SK-N-SH (cell line): Measurements from ENCODE around the gene TBL1XR1.

Source experiments
- MAX ChIP-seq: IDR thresholded peaks from 2 replicates; pipeline ENCODE4 v1.4.0; 2012; ENCODE audit warnings: low read depth
- PBX3 ChIP-seq: IDR thresholded peaks from 2 replicates; pipeline ENCODE4; 2012
- POLR2AphosphoS5 ChIP-seq: IDR thresholded peaks from 2 replicates; pipeline ENCODE4 v1.6.1; 2012; ENCODE audit warnings: low read depth, low read length
- REST ChIP-seq: IDR thresholded peaks from 2 replicates; pipeline ENCODE4 v1.6.1; 2012; ENCODE audit warnings: mild to moderate bottlenecking, low read depth, low read length, moderate library complexity
- RXRA ChIP-seq: IDR thresholded peaks from 2 replicates; pipeline ENCODE4 v1.4.0; 2012; ENCODE audit warnings: low read depth, mild to moderate bottlenecking, borderline replicate concordance
- TF ChIP-seq, protein P1 (sequence below): IDR thresholded peaks from 2 replicates; pipeline ENCODE4 v1.4.0; 2012; ENCODE audit warnings: low read depth, borderline replicate concordance
- TF ChIP-seq, protein P2 (sequence below): fragments of 150-350 bp; IDR thresholded peaks from 2 replicates; pipeline ENCODE4 v1.6.1; 2017; ENCODE audit warnings: antibody characterized with exemption, low read length, low read depth, borderline replicate concordance

DNA sequence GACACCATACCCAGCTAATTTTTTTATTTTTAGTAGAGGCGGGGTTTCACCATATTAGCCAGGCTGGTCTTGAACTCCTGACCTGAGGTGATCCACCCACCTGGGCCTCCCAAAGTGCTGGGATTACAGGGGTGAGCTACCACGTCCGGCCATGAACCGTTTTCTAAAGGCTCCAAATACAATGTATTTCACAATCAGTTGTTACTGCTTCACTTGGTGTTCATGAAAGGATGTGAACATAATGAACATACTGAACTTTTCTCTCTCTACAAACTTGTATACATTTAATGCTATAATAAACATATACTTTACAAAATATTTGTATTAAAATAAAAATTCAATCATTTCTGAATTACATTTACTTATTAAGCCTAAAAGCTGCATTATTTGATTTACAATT is 28.9 kb downstream of the TBL1XR1 start:
- TF ChIP-seq POLR2AphosphoS5, result no peak
- no peak for TF ChIP-seq RXRA
- TF ChIP-seq, protein P1, sequence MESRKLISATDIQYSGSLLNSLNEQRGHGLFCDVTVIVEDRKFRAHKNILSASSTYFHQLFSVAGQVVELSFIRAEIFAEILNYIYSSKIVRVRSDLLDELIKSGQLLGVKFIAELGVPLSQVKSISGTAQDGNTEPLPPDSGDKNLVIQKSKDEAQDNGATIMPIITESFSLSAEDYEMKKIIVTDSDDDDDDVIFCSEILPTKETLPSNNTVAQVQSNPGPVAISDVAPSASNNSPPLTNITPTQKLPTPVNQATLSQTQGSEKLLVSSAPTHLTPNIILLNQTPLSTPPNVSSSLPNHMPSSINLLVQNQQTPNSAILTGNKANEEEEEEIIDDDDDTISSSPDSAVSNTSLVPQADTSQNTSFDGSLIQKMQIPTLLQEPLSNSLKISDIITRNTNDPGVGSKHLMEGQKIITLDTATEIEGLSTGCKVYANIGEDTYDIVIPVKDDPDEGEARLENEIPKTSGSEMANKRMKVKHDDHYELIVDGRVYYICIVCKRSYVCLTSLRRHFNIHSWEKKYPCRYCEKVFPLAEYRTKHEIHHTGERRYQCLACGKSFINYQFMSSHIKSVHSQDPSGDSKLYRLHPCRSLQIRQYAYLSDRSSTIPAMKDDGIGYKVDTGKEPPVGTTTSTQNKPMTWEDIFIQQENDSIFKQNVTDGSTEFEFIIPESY, result no peak
- TF ChIP-seq, protein P2, sequence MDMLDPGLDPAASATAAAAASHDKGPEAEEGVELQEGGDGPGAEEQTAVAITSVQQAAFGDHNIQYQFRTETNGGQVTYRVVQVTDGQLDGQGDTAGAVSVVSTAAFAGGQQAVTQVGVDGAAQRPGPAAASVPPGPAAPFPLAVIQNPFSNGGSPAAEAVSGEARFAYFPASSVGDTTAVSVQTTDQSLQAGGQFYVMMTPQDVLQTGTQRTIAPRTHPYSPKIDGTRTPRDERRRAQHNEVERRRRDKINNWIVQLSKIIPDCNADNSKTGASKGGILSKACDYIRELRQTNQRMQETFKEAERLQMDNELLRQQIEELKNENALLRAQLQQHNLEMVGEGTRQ, result no peak
- no peak for TF ChIP-seq REST
- no peak for TF ChIP-seq PBX3
- no peak for TF ChIP-seq MAX
